ENCODE results near the gene NEURL1. TPM values are rescaled to one million over a fixed set of nuclear protein-coding genes. Genes with fewer than 3 reads are reported as not detected.

Gene NEURL1
- total RNA-seq, 1 donor from 2014 or later, result 0.05 TPM

GRCh38 chr10:103585011-103585405, 91.5 kb downstream of the NEURL1 start:
- ATAC-seq (no peak), DNase-seq (ENCODE audit: missing footprints) (no peak)
- intact Hi-C loops (cut with DNase I), result no loop called here

- intact Hi-C loops (cut with DNase I), result no loop called here
- ATAC-seq (no peak), DNase-seq (ENCODE audit: missing footprints) (no peak)
These were observed 93.6 kb downstream of the NEURL1 start for GRCh38 chr10:103587073-103587472.

GRCh38 chr10:103589074-103589630, 95.6 kb downstream of the NEURL1 start:
- intact Hi-C loops (cut with DNase I), result no loop called here
- DNase-seq (ENCODE audit: missing footprints), result no peak
- ATAC-seq, result no peak

GRCh38 chr10:103590060-103590459, 96.6 kb downstream of the NEURL1 start:
- DNase-seq (ENCODE audit: missing footprints), result no peak
- no peak for ATAC-seq
- intact Hi-C loops (cut with DNase I), result loop anchor here (5.0 kb wide), 1 partner anchor 173 kb away; no protein-coding TSS in a partner anchor

- intact Hi-C loops (cut with DNase I), result loop anchor here (5.0 kb wide), 1 partner anchor 174 kb away; no protein-coding TSS in a partner anchor
- ATAC-seq, result no peak
- no peak for DNase-seq (ENCODE audit: missing footprints)
These were observed 97.3 kb downstream of the NEURL1 start for GRCh38 chr10:103590744-103591291.

GRCh38 chr10:103592186-103593021, 98.9 kb downstream of the NEURL1 start:
- no peak for DNase-seq (ENCODE audit: missing footprints)
- peak; percentile 34 for ATAC-seq
- intact Hi-C loops (cut with DNase I), result loop anchor here (5.0 kb wide), 1 partner anchor 175 kb away; no protein-coding TSS in a partner anchor

- ATAC-seq, result no peak
- no peak for DNase-seq (ENCODE audit: missing footprints)
- intact Hi-C loops (cut with DNase I), result loop anchor here (5.0 kb wide), 1 partner anchor 176 kb away; no protein-coding TSS in a partner anchor
These were observed 99.6 kb downstream of the NEURL1 start for GRCh38 chr10:103593022-103593570.

GRCh38 chr10:103595933-103596726, 102.6 kb downstream of the NEURL1 start:
- DNase-seq (ENCODE audit: missing footprints), result no peak
- ATAC-seq, result no peak
- intact Hi-C loops (cut with DNase I), result no loop called here

GRCh38 chr10:103597003-103597402, 103.5 kb downstream of the NEURL1 start:
- intact Hi-C loops (cut with DNase I), result no loop called here
- ATAC-seq, result no peak

GRCh38 chr10:103598654-103599115, 105.2 kb downstream of the NEURL1 start:
- intact Hi-C loops (cut with DNase I), result no loop called here
- ATAC-seq, result peak; percentile 38

More at GRCh38 chr10:103597003-103597402, 103.5 kb downstream of the NEURL1 start:
- no peak for DNase-seq (ENCODE audit: missing footprints)

GRCh38 chr10:103599211-103599610, 105.7 kb downstream of the NEURL1 start:
- no peak for DNase-seq (ENCODE audit: missing footprints)
- intact Hi-C loops (cut with DNase I), result no loop called here
- no peak for ATAC-seq

More at GRCh38 chr10:103598654-103599115, 105.2 kb downstream of the NEURL1 start:
- DNase-seq (ENCODE audit: missing footprints), result no peak

- intact Hi-C loops (cut with DNase I), result no loop called here
- ATAC-seq (no peak), DNase-seq (ENCODE audit: missing footprints) (no peak)
These were observed 106.4 kb downstream of the NEURL1 start for GRCh38 chr10:103599907-103600306.

- ATAC-seq, result no peak
- intact Hi-C loops (cut with DNase I), result no loop called here
- no peak for DNase-seq (ENCODE audit: missing footprints)
These were observed 106.8 kb downstream of the NEURL1 start for GRCh38 chr10:103600325-103600724.

GRCh38 chr10:103600956-103601569, 107.6 kb downstream of the NEURL1 start:
- intact Hi-C loops (cut with DNase I), result no loop called here
- DNase-seq (ENCODE audit: missing footprints) (no peak), ATAC-seq (no peak)

- intact Hi-C loops (cut with DNase I), result no loop called here
- no peak for ATAC-seq
- DNase-seq (ENCODE audit: missing footprints), result no peak
These were observed 108.7 kb downstream of the NEURL1 start for GRCh38 chr10:103602028-103602851.

GRCh38 chr10:103602852-103603155, 109.3 kb downstream of the NEURL1 start:
- intact Hi-C loops (cut with DNase I), result no loop called here
- ATAC-seq (no peak), DNase-seq (ENCODE audit: missing footprints) (no peak)

- ATAC-seq (no peak), DNase-seq (ENCODE audit: missing footprints) (no peak)
- intact Hi-C loops (cut with DNase I), result no loop called here
These were observed 109.9 kb downstream of the NEURL1 start for GRCh38 chr10:103603382-103603781.

All from Right ventricle myocardium inferior (tissue), 1 donor.